NCI-H2227 (cell line): ENCODE measurements around the gene SEC24C.
"Not testable (repeated sequence)": the region's sequence is repeated elsewhere in the genome, so short reads cannot be mapped to it uniquely, and the experiment has no call there.

Experiments used
- DNase-seq: peaks from one replicate; lab custom pipeline; 2025; ENCODE audit not compliant: unreplicated experiment; lab: John Stamatoyannopoulos, UW

The SEC24C gene

GRCh38 chr10:73730153-73730906, 13.8 kb upstream of the SEC24C start:
- peak; percentile 89 for DNase-seq

GRCh38 chr10:73731588-73732375, 12.4 kb upstream of the SEC24C start:
- no peak for DNase-seq

DNA sequence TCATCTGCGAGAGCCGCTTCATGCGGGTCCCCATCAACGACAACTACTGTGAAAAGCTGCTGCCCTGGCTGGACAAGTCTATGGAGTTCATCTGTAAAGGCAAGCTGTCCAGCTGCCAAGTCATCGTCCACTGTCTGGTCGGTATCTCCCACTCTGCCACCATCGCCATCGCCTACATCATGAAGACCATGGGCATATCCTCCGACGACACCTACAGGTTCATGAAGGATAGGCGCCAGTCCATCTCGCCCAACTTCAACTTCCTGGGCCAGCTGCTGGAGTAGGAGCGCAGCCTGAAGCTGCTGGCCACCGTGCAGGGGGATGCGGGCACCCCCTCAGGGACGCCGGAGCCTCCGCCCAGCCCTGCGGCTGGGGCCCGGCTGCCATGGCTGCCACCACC, 11.7 kb upstream of the SEC24C start:
- DNase-seq: no peak

DNA sequence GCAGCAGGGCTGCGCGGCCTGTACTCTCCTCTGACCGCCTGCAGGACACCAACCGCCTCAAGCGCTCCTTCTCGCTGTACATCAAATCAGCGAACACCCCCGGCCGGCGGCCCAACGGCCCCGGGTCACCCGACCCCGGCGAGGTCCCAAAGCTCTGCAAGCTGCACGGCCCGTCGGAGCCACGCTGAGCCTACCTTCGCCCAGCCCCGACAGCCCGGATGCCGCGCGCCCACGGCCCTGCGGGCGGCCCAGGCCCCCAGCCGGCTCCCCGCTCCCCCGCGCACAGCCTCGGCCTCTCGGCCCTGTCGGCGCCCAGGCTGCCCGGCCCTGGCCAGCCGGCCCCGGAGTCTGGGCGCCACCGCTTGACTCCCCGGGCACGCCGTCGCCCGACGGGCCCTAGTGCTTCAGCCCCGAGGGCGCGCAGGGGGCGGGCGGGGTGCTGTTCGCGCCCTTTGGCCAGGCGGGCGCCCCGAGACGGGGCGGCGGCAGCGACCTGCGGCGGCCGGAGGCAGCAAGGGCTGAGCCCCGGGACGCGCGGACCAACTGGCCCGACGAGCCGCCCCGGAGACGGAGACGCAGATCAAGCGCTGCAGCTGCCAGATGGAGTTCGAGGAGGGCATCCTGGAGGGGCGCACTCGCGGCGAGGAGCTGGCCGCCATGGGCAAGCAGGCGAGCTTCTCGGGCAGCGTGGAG, 11.1 kb upstream of the SEC24C start:
- no peak for DNase-seq

DNA sequence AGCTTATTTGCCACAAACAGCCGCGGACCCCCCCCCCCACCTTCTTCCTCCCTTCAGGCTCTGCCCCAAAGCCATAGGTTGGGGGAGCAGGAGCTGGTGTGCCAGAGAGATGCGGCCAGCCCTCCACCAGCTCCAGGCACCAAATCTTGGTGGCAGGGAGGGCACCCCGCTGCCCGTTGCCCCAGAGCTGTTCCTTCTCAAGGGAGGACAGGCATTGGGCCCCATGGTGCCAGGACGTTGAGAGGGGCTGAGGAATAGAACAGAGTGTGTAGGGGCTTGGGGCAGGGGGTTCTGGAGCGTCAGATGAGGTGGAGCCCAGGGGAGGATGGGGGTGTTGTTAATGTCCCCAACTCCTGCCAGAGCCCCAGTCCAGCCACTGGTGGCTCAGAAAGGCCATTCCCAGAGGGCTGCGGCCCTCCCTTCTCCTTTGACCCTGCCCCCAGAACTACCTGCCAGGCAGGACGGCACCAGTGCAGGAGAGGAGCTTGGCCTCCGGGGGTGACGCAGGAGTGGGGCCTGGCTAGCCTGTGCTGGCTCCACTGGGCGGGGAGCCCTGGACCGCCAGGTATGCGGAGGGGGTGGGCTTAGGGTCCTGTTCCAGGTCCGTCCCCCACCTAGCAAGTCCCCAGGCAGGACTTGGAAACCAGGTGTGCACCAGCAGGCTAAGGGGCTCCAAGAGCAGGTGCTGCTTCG, 10.0 kb upstream of the SEC24C start:
- no peak for DNase-seq

- no peak for DNase-seq
These were observed 9.3 kb upstream of the SEC24C start for GRCh38 chr10:73734796-73735305.

DNA sequence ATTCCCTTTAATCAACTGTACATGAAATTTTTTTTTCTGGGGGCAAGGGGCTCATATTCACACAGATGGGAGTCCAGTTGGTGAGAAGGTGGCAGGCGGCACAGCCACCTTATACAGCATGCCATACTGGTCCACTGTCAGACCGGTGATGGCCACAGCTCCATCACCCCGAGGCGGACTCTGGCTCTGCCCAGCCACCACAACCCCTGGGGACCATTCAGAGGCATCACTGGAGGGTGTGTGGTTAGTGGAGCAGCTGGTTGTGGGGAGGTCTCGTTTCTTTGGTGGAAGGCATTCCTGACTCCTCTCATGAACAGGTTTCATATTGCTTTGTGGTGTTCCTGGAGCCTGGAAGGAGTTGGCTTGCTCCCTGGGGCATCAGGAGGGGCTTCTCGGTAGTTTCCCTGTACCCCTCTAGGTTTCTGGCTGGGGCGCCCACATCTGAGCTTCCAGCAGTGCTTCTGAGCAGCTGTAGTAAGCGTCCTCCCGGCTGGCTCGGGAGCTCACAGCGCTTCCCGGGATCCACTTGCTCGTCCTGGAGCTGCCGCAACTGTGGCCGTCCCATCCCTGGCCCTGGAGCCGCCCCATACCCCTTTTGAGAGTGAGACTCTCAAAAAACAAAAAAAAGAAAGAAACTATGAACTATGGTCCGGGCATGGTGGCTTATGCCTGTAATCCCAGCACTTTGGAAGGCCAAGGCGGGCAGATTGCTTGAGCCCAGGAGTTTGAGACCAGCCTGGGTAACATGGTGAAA, 3.5 kb upstream of the SEC24C start:
- DNase-seq: not testable (repeated sequence)

GRCh38 chr10:73742454-73742734, 1.8 kb upstream of the SEC24C start:
- no peak for DNase-seq

GRCh38 chr10:73743327-73743904, 756 bp upstream of the SEC24C start:
- DNase-seq: no peak

DNA sequence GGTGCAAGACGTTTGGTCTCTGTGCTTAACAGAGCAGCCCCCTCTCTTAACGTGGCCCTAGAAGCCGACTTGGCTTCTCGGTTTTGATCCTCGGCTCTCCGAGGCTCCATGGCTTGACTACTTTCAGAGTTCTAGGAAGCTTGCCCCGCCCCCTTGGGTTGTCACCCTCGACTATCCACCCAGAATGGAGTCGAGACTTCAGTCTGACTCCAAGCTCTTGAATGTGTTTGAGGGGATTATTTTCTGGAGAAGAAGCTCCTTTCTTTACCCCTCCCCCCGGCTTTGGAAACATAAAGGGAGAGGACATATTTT, 448 bp downstream of the SEC24C start:
- DNase-seq: peak; percentile 61

DNA sequence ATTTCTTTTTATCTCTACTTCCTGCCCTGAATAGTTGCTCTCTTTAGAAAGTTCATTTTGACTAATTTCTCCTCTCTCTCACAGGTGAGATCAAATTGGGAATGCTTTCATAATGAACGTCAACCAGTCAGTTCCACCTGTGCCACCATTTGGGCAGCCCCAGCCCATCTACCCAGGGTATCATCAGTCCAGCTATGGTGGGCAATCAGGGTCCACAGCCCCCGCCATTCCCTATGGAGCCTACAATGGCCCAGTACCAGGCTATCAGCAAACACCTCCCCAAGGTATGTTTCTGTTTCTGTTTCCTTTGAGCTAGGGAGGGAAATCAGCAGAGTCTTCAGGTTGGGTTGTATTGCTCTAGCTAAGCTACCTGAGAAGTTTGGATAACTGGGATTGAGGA, 2.5 kb downstream of the SEC24C start:
- DNase-seq: no peak

- DNase-seq: no peak
These were observed 6.6 kb downstream of the SEC24C start for GRCh38 chr10:73750819-73751218.

DNA sequence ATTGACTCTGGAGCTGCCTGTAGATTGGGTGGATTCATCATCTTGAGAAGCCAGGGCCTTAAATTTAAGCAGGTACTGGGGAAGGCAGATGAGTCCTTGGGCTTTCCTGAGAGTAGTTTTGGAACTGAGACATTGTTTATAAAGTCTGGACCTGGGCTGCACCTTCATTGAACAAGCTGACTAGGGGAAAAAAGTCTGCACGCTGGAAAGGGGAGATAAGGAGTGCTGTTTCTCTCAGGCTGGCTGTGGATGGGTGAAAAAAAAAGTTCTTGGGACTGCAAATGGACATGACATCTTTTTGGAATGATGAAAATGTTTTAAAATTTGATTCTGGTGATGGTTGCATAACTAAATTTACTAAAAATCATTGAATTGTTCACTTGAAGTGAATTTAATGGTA, 12.0 kb downstream of the SEC24C start:
- no peak for DNase-seq

GRCh38 chr10:73758704-73759511, 14.7 kb downstream of the SEC24C start:
- DNase-seq: no peak

DNA sequence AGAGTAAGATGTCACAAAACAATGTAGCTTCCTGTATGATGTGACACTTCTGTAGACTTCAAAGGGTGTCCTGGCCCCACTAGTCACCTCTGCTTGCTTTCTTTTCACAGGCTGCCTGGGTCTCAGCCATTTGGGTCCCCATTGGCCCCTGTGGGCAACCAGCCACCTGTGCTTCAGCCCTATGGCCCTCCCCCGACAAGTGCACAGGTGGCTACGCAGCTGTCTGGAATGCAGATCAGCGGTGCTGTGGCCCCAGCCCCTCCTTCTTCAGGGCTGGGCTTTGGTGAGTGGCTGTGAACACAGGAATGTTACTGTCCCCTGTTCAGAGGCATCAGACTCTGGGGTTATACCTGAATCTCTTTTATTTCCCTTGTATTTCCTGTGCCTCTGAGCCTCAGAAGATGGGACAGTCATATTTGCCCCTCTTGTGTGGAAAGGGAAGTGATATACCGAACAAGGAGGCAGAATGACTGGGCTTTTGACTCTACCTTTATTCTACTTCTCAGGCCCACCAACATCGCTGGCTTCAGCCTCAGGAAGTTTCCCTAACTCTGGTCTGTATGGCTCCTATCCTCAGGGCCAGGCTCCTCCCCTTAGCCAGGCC, 15.4 kb downstream of the SEC24C start:
- no peak for DNase-seq

- DNase-seq: no peak
These were observed 17.6 kb downstream of the SEC24C start for GRCh38 chr10:73761781-73762180.

- no peak for DNase-seq
These were observed 18.7 kb downstream of the SEC24C start for GRCh38 chr10:73762915-73763314.

DNA sequence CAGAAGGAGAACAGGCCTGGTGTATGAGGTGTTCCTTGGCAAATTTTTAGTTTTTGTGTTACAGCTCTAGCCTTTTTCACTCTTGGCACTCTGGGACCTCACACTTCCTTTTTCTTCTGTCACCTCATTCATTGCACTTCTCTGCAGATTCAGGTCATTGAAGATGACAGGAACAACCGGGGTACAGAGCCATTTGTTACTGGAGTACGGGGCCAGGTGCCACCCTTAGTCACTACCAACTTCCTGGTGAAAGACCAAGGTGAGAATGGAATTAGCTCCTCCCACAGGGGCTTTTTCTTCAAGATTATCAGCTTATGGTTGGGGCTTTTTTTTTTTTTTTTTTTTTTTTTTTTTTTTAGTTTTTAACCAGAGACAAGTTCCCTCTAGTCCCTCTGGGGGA, 19.2 kb downstream of the SEC24C start:
- no peak for DNase-seq

DNA sequence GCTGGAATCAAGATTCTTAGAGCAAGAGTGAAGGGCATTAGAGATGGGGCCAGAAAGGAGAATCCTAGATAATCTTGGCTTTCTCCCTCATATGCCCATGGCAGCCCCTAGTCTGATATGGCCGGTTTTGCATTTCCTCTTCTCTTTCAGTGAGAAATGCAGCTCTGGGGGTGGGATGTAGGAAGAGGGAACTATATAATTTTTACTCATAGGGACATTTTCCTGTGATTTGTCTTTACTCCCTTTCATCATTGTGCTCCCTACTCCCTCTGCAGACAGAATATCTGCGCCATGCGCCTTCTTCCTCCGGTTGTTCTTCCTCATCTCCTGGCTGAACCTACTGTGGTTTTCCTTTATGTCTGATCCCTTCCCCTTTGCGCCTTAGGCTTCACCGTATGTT, 20.9 kb downstream of the SEC24C start:
- no peak for DNase-seq
